Gastrocnemius medialis (tissue), 4 donors: ENCODE measurements around the gene ITPKB.

Experiments used
- CTCF ChIP-seq, 5 experiments: fragments of 450-650 bp in 3 of 5; fragments of 200-600 bp in 2 of 5; sonication (generic) in 2 of 5; IDR thresholded peaks in 4 of 5; conservative IDR thresholded peaks in 1 of 5; 1 replicate in 4 of 5; 2 replicates in 1 of 5; pipeline ENCODE4 v1.5.1; 2016 to 2019; ENCODE audit warnings: antibody characterized with exemption in 5 of 5, mild to moderate bottlenecking in 3 of 5, moderate library complexity in 3 of 5
- POLR2A ChIP-seq, 2 donors: fragments of 450-650 bp; IDR thresholded peaks; one replicate each; pipeline ENCODE4 v1.6.1; 2017; ENCODE audit warnings: antibody characterized with exemption in 2 of 2, mild to moderate bottlenecking in 2 of 2, moderate library complexity in 2 of 2

GRCh38 chr1:226675715-226676357 lies 63.2 kb downstream of the ITPKB start:
- no peak for TF ChIP-seq POLR2A (IDR thresholded peaks at IDR 0.05)
- no peak for TF ChIP-seq CTCF (IDR thresholded peaks at IDR 0.05 in 4 of 5, conservative IDR thresholded peaks at IDR 0.05 in 1 of 5)
